GM12878 (cell line): ENCODE results near the gene STARD4. TPM values are rescaled to one million over a fixed set of nuclear protein-coding genes. Genes with fewer than 3 reads are reported as not detected.

ENCODE experiments used
- ATAC-seq: fragments of 200-7000 bp; cut with Tn5 transposase; 3 replicates; pipeline ENCODE4 v1.9.1; 2020; ENCODE audit warnings: mild to moderate bottlenecking, moderate library complexity
- BruUV-seq: library from RNA; stranded (reverse); fragments of 400-500 nt; replicated peaks from 2 replicates; lab custom pipeline; 2021; lab: Mats Ljungman, UMichigan
- CTCF ChIA-PET: fragments of 300-600 bp; sonication (Branson Sonifier 250); formaldehyde crosslinking; extraction: SDS; loops from one replicate; lab custom pipeline; 2021; ENCODE audit warnings: inconsistent platforms; lab: Yijun Ruan, JAX
- POLR2A ChIA-PET: fragments of 350-600 bp; formaldehyde crosslinking; extraction: SDS; loops from one replicate; lab custom pipeline; 2021; ENCODE audit warnings: inconsistent platforms; lab: Charles Lee
- RAD21 ChIA-PET: fragments of 300-600 bp; sonication (Branson Sonifier 250); formaldehyde crosslinking; loops from one replicate; lab custom pipeline; 2023; ENCODE audit warnings: antibody characterized with exemption; ENCODE audit not compliant: unreplicated experiment; lab: Charles Lee
- SMC1A ChIA-PET: fragments of 300-600 bp; sonication (Branson Sonifier 250); formaldehyde crosslinking; loops from one replicate; lab custom pipeline; 2023; ENCODE audit not compliant: unreplicated experiment, uncharacterized antibody; lab: Charles Lee
- DNase-seq: peaks from one replicate; pipeline ENCODE4 v3.0.0-alpha.2; 2011; ENCODE audit warnings: low read depth, low spot score
- FAIRE-seq: peaks from 3 replicates; lab custom pipeline; 2011; peaks lifted over from hg19 to GRCh38; lab: Jason Lieb, UNC
- H2AFZ ChIP-seq: 2 replicates; pipeline ENCODE4 v1.6.0; 2011; ENCODE audit warnings: low read depth, low read length, control low read depth; ENCODE audit not compliant: control insufficient read depth
- H3K27ac ChIP-seq: 2 replicates; pipeline ENCODE4 v1.5.1; 2011; ENCODE audit warnings: control low read depth; ENCODE audit not compliant: control insufficient read depth, insufficient read depth
- H3K27me3 ChIP-seq, 2 experiments: replicated peaks in 1 of 2; 2 replicates each; pipeline versions ENCODE4 v1.6.0 to v1.6.1; 2011; ENCODE audit warnings: low read length in 1 of 2; ENCODE audit not compliant: control insufficient read depth in 2 of 2, insufficient read depth in 2 of 2
- H3K36me3 ChIP-seq, 2 experiments: 2 replicates each; pipeline ENCODE4 v1.5.1; 2011; ENCODE audit warnings: low read length in 1 of 2; ENCODE audit not compliant: control insufficient read depth in 2 of 2, insufficient read depth in 2 of 2
- H3K4me1 ChIP-seq: 2 replicates; pipeline ENCODE4 v1.6.1; 2011; ENCODE audit warnings: mild to moderate bottlenecking, low read length, moderate library complexity, mixed read lengths; ENCODE audit not compliant: control insufficient read depth, insufficient read depth
- H3K4me2 ChIP-seq: 2 replicates; pipeline ENCODE4 v1.6.0; 2011; ENCODE audit warnings: control low read depth; ENCODE audit not compliant: control insufficient read depth, insufficient read depth
- H3K4me3 ChIP-seq: fragments of 200-600 bp; sonication (generic); 2 replicates; pipeline ENCODE4 v1.5.1; 2016
- H3K79me2 ChIP-seq: 2 replicates; pipeline ENCODE4 v1.6.0; 2011; ENCODE audit warnings: low read length; ENCODE audit not compliant: control insufficient read depth, insufficient read depth
- H3K9ac ChIP-seq: 2 replicates; pipeline ENCODE4 v1.8.0; 2011; ENCODE audit warnings: low read length, control low read depth, mixed read lengths; ENCODE audit not compliant: control insufficient read depth, insufficient read depth
- H3K9me3 ChIP-seq: replicated peaks from 3 replicates; pipeline ENCODE4 v1.5.1; 2011; ENCODE audit warnings: mild to moderate bottlenecking, low read length; ENCODE audit not compliant: control insufficient read depth, insufficient read depth
- H4K20me1 ChIP-seq: 2 replicates; pipeline ENCODE4 v1.6.0; 2011; ENCODE audit not compliant: control insufficient read depth, insufficient read depth
- CHD2 ChIP-seq: IDR thresholded peaks from 2 replicates; pipeline ENCODE4 v1.6.1; 2011; ENCODE audit warnings: low read depth, low read length, improper control_type of control experiment, borderline replicate concordance
- EZH2 ChIP-seq: IDR thresholded peaks from 2 replicates; pipeline ENCODE4 v1.6.1; 2012; ENCODE audit warnings: low read depth, mild to moderate bottlenecking, control low read depth, inconsistent platforms, low read length, borderline replicate concordance; ENCODE audit not compliant: control insufficient read depth
- NR2F1 ChIP-seq: fragments of 450-650 bp; conservative IDR thresholded peaks from 2 replicates; pipeline ENCODE4 v1.6.1; 2017; ENCODE audit warnings: mild to moderate bottlenecking
- TCF3 ChIP-seq: IDR thresholded peaks from 2 replicates; pipeline ENCODE4 v1.6.1; 2012; ENCODE audit warnings: low read depth, mild to moderate bottlenecking, low read length, borderline replicate concordance; ENCODE audit not compliant: insufficient read depth
- ZBTB33 ChIP-seq: fragments of 450-650 bp; IDR thresholded peaks from 2 replicates; pipeline ENCODE4 v1.6.1; 2017; ENCODE audit warnings: mild to moderate bottlenecking
- ZNF217 ChIP-seq: fragments of 450-650 bp; IDR thresholded peaks from 2 replicates; pipeline ENCODE4 v1.6.1; 2017; ENCODE audit warnings: antibody characterized with exemption, mild to moderate bottlenecking
- in situ Hi-C: fragments of 300-500 bp; cut with MboI; formaldehyde crosslinking; loops from 9 replicates; pipeline ENCODE4 v1.14.3; 2018; ENCODE audit warnings: mixed read lengths
- intact Hi-C: fragments of 100-400 bp; cut with micrococcal nuclease; formaldehyde crosslinking; loops from one replicate; pipeline ENCODE4 v1.14.2; 2022; ENCODE audit not compliant: unreplicated experiment
- polyA plus RNA-seq, 11 experiments: library from polyadenylated mRNA; depleted of rRNA in 4 of 11; unstranded in 6 of 11; stranded (reverse) in 5 of 11; fragments of >200 nt; fragmentation: Nextera tagmentation in 4 of 11; fragmentation: Illumina TruSeq in 1 of 11; extraction: Ambion mirVana in 4 of 11; extraction: Trizol in 1 of 11; gene quantifications; 1 replicate in 1 of 11; 2 replicates in 10 of 11; pipeline versions ENCODE4 v1.2.1 to v1.2.3, GENCODE V29; 2011 to 2016; ENCODE audit warnings: inconsistent platforms in 2 of 11, missing spikeins in 2 of 11, low read depth in 1 of 11
- total RNA-seq, 4 experiments: library from RNA; depleted of rRNA in 3 of 4; stranded (reverse); fragments of >200 nt in 3 of 4; fragmentation: Illumina TruSeq in 1 of 4; extraction: Trizol in 1 of 4; gene quantifications; 2 replicates each; pipeline versions ENCODE4 v1.2.1 to v1.2.3, GENCODE V29; 2013 to 2021

STARD4 gene
- total and polyA plus RNA-seq, 10 of the 15 experiments (the other 5 are each of a cell fraction or from before 2014, with no cell fraction given): 41.9 to 190 (median 71.6) TPM

DNA sequence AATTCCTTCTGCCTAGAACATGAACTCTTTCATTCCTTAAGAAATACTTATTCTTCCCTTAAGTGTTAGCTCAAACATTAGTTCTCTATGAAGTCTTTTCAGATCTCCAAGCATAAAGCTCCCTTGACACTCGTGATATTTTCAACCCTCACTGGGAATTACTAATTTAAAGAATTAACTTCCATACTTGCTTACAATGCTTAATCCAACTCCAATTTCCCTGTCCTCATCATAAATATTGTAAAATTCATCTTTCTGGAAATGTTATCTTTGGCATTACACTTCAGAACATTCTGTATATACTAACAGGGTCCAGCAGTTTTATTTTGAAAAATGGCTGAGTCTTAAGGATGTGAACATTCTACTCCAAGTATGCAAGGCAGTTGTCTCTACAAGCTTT lies 7.2 kb downstream of the STARD4 start (continued):
- TF ChIP-seq EZH2 (no peak), NR2F1 (no peak)

DNA sequence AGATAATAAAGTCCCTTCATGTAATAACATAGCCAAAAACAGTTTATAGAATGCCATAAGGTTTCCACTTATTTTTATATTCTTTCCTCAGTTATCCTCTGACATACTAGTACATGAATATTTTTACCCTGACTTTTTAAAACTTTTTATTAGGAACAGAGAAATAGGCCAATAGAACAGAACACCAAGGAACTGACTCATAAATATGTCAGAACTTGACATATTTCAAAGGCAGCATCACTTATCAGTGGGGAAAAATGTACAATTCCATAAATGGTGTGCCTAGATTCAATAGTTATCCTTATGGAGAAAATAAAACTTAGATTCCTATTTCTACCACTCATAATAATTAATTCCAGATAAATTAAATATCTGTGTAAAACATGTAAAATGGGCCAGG lies 9.4 kb downstream of the STARD4 start:
- Histone ChIP-seq H3K4me1 (peaks cover 8% of the 10 kb centered on the region; the same call in 1 of the 2 replicates), H3K4me2 (no peak overlapping the region), H3K27me3 (no peaks in the 10 kb centered on the region), H3K4me3 (no peak overlapping the region)
- ChIA-PET RAD21 (no interaction called here), CTCF (no interaction called here)
- no peak for FAIRE-seq
- intact Hi-C loops: no loop called here
- TF ChIP-seq TCF3 (no peak), ZNF217 (no peak), CHD2 (no peak), ZBTB33 (no peak)
- TF ChIP-seq, all 136 proteins: peak for 0
- POLR2A ChIA-PET: no interaction called here
- Histone ChIP-seq H3K9ac (no peak overlapping the region), H3K79me2 (peaks cover 65% of the 10 kb centered on the region), H3K27ac (no peak overlapping the region), H3K9me3 (no peaks in the 10 kb centered on the region), H4K20me1 (no peaks in the 10 kb centered on the region), H2AFZ (no peak overlapping the region), H3K36me3 (peaks cover 5 to 29% of the 10 kb centered on the region in 2 experiments)
- BruUV-seq: no TSS peak
- in situ Hi-C loops: loop anchor here (25.0 kb wide), 2 partner anchors 766 to 1459 kb away; partner anchors contain the start of genes SLC25A46 and TMEM232
- DNase-seq (no peak), ATAC-seq (no peak)
- SMC1A ChIA-PET: no interaction called here
